Measurements from ENCODE around the gene NPM1. TPM values are rescaled to one million over a fixed set of nuclear protein-coding genes. Genes with fewer than 3 reads are reported as not detected.
A peak's percentile ranks its signal among the peaks of the same experiment; 100 is the strongest.
"Not testable (repeated sequence)": the region's sequence is repeated elsewhere in the genome, so short reads cannot be mapped to it uniquely, and the experiment has no call there.

Gene NPM1
- total RNA-seq (1,000 to 10,000 TPM; 1,005 to 1,022 TPM), total RNA-seq (917 to 928 reads per million in 2 donors)

DNA sequence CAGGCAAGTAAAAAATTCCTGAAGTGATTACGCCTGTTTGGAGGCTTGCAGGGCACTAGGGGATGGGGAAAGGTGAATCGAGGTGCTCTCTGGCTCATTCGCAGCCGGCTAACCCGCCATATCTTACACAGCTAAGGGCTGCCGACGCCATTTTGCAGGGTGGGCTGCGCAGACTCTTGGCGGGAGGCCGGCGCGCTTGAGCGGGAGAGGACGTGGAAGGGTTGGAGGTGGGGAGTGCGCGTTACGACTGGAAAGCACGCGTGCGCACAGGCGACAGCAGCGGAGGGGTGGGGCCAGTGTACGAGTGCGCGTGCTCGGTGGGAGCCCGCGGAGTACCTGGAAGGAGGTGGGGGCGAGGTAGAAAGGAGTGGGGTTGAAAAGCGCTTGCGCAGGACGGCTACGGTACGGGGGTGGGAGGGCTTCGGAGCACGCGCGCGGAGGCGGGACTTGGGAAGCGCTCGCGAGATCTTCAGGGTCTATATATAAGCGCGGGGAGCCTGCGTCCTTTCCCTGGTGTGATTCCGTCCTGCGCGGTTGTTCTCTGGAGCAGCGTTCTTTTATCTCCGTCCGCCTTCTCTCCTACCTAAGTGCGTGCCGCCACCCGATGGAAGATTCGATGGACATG lies at the start of gene NPM1:
NPM1 (plus strand) TSS at position 505 of the 625 bp plus-strand sequence; CDS start at position 605, 100 bp downstream.
- peak; percentile 86 for ATAC-seq
- Mint-ChIP-seq H3K36me3 (ENCODE audit: low read depth) (peaks cover 5% of the 10 kb centered on the region), H3K27me3 (no peaks in the 10 kb centered on the region)

GRCh38 chr5:171340042-171340441 lies 47.6 kb upstream of the NPM1 start:
- no peaks in the 10 kb centered on the region for H3K9me3 ChIP-seq (ENCODE audit: control insufficient read depth, low read length, poor library complexity, severe bottlenecking)
- Mint-ChIP-seq H3K27me3 (peaks cover 46% of the 10 kb centered on the region), H3K36me3 (ENCODE audit: low read depth) (peaks cover 2% of the 10 kb centered on the region), H3K27ac (no peak overlapping the region), H3K4me1 (peaks cover 11% of the 10 kb centered on the region), H3K4me3 (no peak overlapping the region)
- ATAC-seq (no peak), DNase-seq (no peak)

More for the DNA sequence above, at the start of gene NPM1:
- DNase-seq, result peak; percentile 93 to 97 (median 94)
- H3K9me3 ChIP-seq (ENCODE audit: control insufficient read depth, low read length, poor library complexity, severe bottlenecking), result no peaks in the 10 kb centered on the region
- peak within 1 kb of the TSS; percentile 92 for H3K4me3 Mint-ChIP-seq
- H3K4me1 Mint-ChIP-seq, result peaks cover 43% of the 10 kb centered on the region
- peak within 1 kb of the TSS; percentile 95 for H3K27ac Mint-ChIP-seq

DNA sequence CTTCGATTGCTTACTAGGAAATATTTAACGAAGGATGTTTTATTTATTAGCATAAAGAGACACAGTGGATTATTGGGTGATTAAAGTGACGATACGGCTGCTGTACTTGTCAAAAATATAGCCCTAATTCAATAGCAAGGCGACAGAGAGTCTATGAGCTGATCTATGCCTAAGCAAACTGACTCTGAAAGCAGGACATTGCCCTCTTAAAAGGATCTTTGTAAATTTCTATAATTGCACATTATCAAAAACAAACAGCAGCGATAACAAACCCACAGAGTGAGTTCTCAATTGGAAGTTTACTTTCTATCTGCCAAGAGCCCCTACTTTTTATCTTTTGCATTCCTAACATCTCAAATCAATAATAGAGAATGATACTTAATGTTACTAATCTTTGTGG lies 47.2 kb upstream of the NPM1 start:
- no peaks in the 10 kb centered on the region for H3K9me3 ChIP-seq (ENCODE audit: control insufficient read depth, low read length, poor library complexity, severe bottlenecking)
- no peak overlapping the region for H3K27ac Mint-ChIP-seq
- no peaks in the 10 kb centered on the region for H3K36me3 Mint-ChIP-seq (ENCODE audit: low read depth)
- DNase-seq (no peak), ATAC-seq (no peak)
- H3K4me1 Mint-ChIP-seq, result peaks cover 11% of the 10 kb centered on the region
- no peak overlapping the region for H3K4me3 Mint-ChIP-seq
- H3K27me3 Mint-ChIP-seq, result peaks cover 41% of the 10 kb centered on the region

- Mint-ChIP-seq H3K4me3 (no peak overlapping the region), H3K27me3 (peaks cover 24% of the 10 kb centered on the region), H3K36me3 (ENCODE audit: low read depth) (no peaks in the 10 kb centered on the region), H3K27ac (no peak overlapping the region), H3K4me1 (peaks cover 3% of the 10 kb centered on the region)
- no peaks in the 10 kb centered on the region for H3K9me3 ChIP-seq (ENCODE audit: control insufficient read depth, low read length, poor library complexity, severe bottlenecking)
- peak in 1 of 3 donors; percentile 10 for DNase-seq
- ATAC-seq, result peak; percentile 70
Measured at GRCh38 chr5:171342362-171343111, 45.1 kb upstream of the NPM1 start.

GRCh38 chr5:171344936-171345608 lies 42.6 kb upstream of the NPM1 start:
- DNase-seq (no peak), ATAC-seq (no peak)
- no peak overlapping the region for H3K4me3 Mint-ChIP-seq
- H3K9me3 ChIP-seq (ENCODE audit: control insufficient read depth, low read length, poor library complexity, severe bottlenecking), result no peaks in the 10 kb centered on the region
- H3K36me3 Mint-ChIP-seq (ENCODE audit: low read depth), result no peaks in the 10 kb centered on the region
- peaks cover 16% of the 10 kb centered on the region for H3K27me3 Mint-ChIP-seq
- H3K4me1 Mint-ChIP-seq, result peaks cover 2% of the 10 kb centered on the region
- no peak overlapping the region for H3K27ac Mint-ChIP-seq

- Mint-ChIP-seq H3K4me1 (peaks cover 2% of the 10 kb centered on the region), H3K4me3 (no peak overlapping the region), H3K27ac (no peak overlapping the region), H3K36me3 (ENCODE audit: low read depth) (no peaks in the 10 kb centered on the region), H3K27me3 (peaks cover 16% of the 10 kb centered on the region)
- H3K9me3 ChIP-seq (ENCODE audit: control insufficient read depth, low read length, poor library complexity, severe bottlenecking), result no peaks in the 10 kb centered on the region
- ATAC-seq (no peak), DNase-seq (no peak)
Measured at GRCh38 chr5:171351536-171352073, 36.0 kb upstream of the NPM1 start.

DNA sequence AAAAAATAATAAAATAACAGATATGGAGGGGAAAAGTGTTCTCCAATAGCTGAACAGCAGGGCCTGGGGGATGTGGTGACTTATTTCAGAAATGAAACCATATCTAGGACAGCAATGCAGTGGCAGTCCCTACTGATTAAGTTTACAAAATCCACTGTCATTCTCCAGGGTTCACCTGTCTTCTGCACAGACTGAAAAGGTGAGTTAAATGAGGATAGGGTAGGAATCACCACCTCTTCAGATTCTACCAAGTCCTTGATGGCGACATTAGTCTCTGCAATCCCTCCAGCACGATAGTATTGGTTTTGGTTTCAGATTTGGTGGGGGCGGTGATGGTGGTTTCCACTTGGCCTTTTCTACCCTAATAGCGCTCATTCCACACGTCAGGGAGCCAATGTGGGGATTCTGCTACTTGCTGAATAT lies 32.3 kb upstream of the NPM1 start:
- H3K4me1 Mint-ChIP-seq, result peaks cover 2% of the 10 kb centered on the region
- H3K9me3 ChIP-seq (ENCODE audit: control insufficient read depth, low read length, poor library complexity, severe bottlenecking), result no peaks in the 10 kb centered on the region
- ATAC-seq, result peak; percentile 61
- peak overlapping the region; percentile 31 for H3K4me3 Mint-ChIP-seq
- H3K36me3 Mint-ChIP-seq (ENCODE audit: low read depth), result no peaks in the 10 kb centered on the region
- DNase-seq, result no peak
- H3K27ac Mint-ChIP-seq, result no peak overlapping the region
- H3K27me3 Mint-ChIP-seq, result peaks cover 11% of the 10 kb centered on the region

- Mint-ChIP-seq H3K27me3 (peaks cover 9% of the 10 kb centered on the region), H3K36me3 (ENCODE audit: low read depth) (no peaks in the 10 kb centered on the region), H3K4me3 (no peak overlapping the region), H3K4me1 (no peaks in the 10 kb centered on the region), H3K27ac (no peak overlapping the region)
- no peak for ATAC-seq
- no peaks in the 10 kb centered on the region for H3K9me3 ChIP-seq (ENCODE audit: control insufficient read depth, low read length, poor library complexity, severe bottlenecking)
- no peak for DNase-seq
Measured at GRCh38 chr5:171357843-171358242, 29.8 kb upstream of the NPM1 start.

GRCh38 chr5:171361151-171361550 lies 26.5 kb upstream of the NPM1 start:
- H3K4me1 Mint-ChIP-seq; DNase-seq; H3K36me3 Mint-ChIP-seq (ENCODE audit: low read depth); H3K27ac Mint-ChIP-seq; ATAC-seq; H3K4me3 Mint-ChIP-seq; H3K9me3 ChIP-seq (ENCODE audit: control insufficient read depth, low read length, poor library complexity, severe bottlenecking): not testable (repeated sequence)
- H3K27me3 Mint-ChIP-seq, result peaks cover 32% of the 10 kb centered on the region

DNA sequence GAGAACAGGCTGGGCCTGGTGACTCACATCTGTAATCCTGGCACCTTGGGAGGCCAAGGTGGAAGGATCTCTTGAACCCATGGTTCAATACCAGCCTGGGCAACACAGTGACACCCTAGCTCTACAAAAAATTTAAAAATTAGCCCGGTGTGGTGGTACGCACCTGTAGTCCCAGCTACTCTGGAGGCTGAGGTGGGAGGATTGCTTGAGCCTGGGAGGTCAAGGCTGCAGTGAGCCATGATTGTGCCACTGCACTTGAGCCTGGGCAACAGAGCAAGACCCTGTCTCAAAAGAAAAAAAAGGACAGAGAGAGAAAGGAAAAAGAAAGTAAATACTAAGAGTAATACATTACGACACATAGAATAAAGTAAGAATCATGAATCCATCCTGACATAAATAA lies 24.4 kb upstream of the NPM1 start:
- H3K36me3 Mint-ChIP-seq (ENCODE audit: low read depth); H3K4me1 Mint-ChIP-seq; H3K9me3 ChIP-seq (ENCODE audit: control insufficient read depth, low read length, poor library complexity, severe bottlenecking); H3K27ac Mint-ChIP-seq; ATAC-seq; DNase-seq; H3K4me3 Mint-ChIP-seq: not testable (repeated sequence)
- H3K27me3 Mint-ChIP-seq, result peaks cover 32% of the 10 kb centered on the region

DNA sequence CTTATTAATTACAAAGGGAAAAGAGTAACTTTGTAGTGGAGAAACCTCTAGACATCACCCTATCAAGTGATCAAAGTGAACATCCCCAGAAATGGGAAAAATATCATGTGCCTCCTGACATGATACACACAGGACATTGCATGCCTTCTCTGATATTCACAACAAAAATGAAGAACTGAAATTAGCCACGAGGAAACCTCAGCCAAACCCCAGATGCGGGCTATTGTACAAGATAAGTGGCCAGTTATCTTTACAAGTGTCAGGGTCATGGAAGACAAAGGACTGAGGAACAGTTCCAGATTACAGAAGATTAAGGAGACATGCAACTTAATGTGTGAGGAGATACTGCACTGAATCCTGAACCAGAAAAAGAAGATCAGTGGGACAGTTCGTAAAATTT lies 23.8 kb upstream of the NPM1 start:
- no peak overlapping the region for H3K27ac Mint-ChIP-seq
- H3K36me3 Mint-ChIP-seq (ENCODE audit: low read depth), result no peaks in the 10 kb centered on the region
- H3K4me1 Mint-ChIP-seq, result no peaks in the 10 kb centered on the region
- no peaks in the 10 kb centered on the region for H3K9me3 ChIP-seq (ENCODE audit: control insufficient read depth, low read length, poor library complexity, severe bottlenecking)
- ATAC-seq (no peak), DNase-seq (no peak)
- H3K4me3 Mint-ChIP-seq, result no peak overlapping the region
- peaks cover 33% of the 10 kb centered on the region for H3K27me3 Mint-ChIP-seq

GRCh38 chr5:171365351-171365750 lies 22.3 kb upstream of the NPM1 start:
- H3K36me3 Mint-ChIP-seq (ENCODE audit: low read depth), result peaks cover 3% of the 10 kb centered on the region
- no peak overlapping the region for H3K4me3 Mint-ChIP-seq
- peaks cover 42% of the 10 kb centered on the region for H3K27me3 Mint-ChIP-seq
- H3K4me1 Mint-ChIP-seq, result no peaks in the 10 kb centered on the region
- H3K27ac Mint-ChIP-seq, result no peak overlapping the region
- DNase-seq (no peak), ATAC-seq (no peak)
- no peaks in the 10 kb centered on the region for H3K9me3 ChIP-seq (ENCODE audit: control insufficient read depth, low read length, poor library complexity, severe bottlenecking)

DNA sequence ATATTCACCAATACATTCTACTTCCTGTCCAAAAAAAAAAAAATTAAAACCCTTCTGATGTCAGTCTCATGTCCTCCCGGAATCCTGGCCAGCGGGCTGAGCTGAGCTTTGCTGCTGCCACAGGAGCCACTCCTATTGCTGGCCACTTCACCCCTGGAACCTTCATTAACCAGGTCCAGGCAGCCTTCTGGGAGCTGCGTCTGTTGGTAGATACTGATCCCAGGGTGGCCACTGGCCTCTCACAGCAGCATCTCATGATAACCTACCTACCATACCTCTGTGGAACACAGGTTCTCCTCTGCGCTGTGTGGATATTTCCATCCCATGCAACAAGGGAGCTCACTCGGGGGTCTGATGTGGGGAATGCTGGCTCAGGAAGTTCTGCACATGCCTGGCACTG lies 21.0 kb upstream of the NPM1 start:
- H3K27ac Mint-ChIP-seq, result no peak overlapping the region
- ATAC-seq, result no peak

More for the DNA sequence above, 21.0 kb upstream of the NPM1 start:
- no peak for DNase-seq
- H3K4me1 Mint-ChIP-seq, result no peaks in the 10 kb centered on the region
- H3K4me3 Mint-ChIP-seq, result no peak overlapping the region
- H3K9me3 ChIP-seq (ENCODE audit: control insufficient read depth, low read length, poor library complexity, severe bottlenecking), result no peaks in the 10 kb centered on the region
- peaks cover 44% of the 10 kb centered on the region for H3K27me3 Mint-ChIP-seq
- peaks cover 3% of the 10 kb centered on the region for H3K36me3 Mint-ChIP-seq (ENCODE audit: low read depth)
